ENCODE data around the gene IGSF3.

DNA sequence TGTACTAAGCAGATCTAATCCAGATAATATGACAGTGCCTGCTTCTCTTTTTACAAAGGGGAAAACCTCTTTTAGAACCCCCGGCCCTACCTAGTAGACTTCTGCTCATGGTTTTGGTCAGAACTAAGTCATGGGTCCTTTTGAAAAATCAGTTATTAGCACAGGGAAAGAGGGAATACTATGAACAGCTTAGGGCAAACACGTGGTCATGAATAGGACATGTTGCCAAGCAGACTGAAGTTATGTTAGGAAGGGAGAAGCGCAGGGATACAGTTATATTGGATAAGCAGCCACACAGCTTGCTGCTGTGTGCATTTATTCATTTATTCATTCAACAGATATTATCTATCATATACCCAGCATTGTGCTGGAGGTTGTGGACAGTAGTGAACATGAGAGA is 25.3 kb upstream of the IGSF3 start:
- TF ChIP-seq, protein P1, sequence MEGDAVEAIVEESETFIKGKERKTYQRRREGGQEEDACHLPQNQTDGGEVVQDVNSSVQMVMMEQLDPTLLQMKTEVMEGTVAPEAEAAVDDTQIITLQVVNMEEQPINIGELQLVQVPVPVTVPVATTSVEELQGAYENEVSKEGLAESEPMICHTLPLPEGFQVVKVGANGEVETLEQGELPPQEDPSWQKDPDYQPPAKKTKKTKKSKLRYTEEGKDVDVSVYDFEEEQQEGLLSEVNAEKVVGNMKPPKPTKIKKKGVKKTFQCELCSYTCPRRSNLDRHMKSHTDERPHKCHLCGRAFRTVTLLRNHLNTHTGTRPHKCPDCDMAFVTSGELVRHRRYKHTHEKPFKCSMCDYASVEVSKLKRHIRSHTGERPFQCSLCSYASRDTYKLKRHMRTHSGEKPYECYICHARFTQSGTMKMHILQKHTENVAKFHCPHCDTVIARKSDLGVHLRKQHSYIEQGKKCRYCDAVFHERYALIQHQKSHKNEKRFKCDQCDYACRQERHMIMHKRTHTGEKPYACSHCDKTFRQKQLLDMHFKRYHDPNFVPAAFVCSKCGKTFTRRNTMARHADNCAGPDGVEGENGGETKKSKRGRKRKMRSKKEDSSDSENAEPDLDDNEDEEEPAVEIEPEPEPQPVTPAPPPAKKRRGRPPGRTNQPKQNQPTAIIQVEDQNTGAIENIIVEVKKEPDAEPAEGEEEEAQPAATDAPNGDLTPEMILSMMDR (conservative IDR thresholded peaks at IDR 0.05 in 1 of 2, IDR thresholded peaks at IDR 0.05 in 1 of 2; ENCODE audit: extremely low read depth in 1 of 2, insufficient read depth in 1 of 2, low read depth in 1 of 2, low read length in 2 of 2): no peak
- TF ChIP-seq EZH2 (IDR thresholded peaks at IDR 0.05; ENCODE audit: borderline replicate concordance, low read length): no peak
